ENCODE measurements around the gene MYT1.

MYT1 gene

GRCh38 chr20:64140061-64140931 is 24.0 kb upstream of the MYT1 start:
- DNase-seq, result no peak

GRCh38 chr20:64140956-64141355 is 23.3 kb upstream of the MYT1 start:
- no peak for DNase-seq

- DNase-seq, result no peak
These were observed 21.7 kb upstream of the MYT1 start for GRCh38 chr20:64142590-64142989.

DNA sequence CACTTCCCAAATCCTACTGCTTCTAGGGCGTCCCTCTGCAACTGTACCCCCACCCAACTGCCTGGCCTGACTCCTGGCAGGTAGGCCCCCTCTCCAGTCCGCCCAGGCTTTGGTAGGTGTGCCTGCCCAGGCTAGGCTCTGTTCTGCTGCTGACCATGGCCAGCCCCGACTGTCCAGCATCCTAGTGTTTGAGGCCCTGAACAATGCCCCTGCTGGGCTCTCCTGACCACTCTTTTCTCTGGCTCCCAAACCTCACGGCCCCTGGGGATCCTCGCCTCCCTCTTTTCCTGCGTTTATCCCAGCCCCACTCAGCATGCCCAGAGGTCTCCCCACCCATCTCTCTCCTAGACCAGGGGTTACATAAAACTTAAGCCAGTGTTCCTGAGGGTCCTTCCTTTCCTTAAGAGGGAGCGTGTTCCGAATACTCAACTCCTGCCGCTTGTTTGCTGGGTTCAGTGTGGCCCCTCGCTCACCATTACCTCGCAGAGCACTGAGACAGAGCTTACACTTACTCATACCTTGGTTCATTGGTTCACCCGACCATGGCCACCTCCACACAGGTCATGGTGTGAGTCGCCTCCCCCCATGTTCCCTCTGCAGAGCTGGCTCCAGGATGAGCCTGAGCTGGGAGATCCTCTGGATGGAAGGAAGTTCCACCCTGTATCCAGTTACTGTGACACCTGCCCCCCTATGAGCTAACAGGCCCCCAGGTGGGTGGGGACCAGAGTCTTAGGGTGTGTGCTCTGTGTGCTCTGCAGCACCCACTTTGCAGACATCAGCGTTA is 21.0 kb upstream of the MYT1 start:
- DNase-seq, result no peak

- no peak for DNase-seq
These were observed 19.9 kb upstream of the MYT1 start for GRCh38 chr20:64144144-64144912.

DNA sequence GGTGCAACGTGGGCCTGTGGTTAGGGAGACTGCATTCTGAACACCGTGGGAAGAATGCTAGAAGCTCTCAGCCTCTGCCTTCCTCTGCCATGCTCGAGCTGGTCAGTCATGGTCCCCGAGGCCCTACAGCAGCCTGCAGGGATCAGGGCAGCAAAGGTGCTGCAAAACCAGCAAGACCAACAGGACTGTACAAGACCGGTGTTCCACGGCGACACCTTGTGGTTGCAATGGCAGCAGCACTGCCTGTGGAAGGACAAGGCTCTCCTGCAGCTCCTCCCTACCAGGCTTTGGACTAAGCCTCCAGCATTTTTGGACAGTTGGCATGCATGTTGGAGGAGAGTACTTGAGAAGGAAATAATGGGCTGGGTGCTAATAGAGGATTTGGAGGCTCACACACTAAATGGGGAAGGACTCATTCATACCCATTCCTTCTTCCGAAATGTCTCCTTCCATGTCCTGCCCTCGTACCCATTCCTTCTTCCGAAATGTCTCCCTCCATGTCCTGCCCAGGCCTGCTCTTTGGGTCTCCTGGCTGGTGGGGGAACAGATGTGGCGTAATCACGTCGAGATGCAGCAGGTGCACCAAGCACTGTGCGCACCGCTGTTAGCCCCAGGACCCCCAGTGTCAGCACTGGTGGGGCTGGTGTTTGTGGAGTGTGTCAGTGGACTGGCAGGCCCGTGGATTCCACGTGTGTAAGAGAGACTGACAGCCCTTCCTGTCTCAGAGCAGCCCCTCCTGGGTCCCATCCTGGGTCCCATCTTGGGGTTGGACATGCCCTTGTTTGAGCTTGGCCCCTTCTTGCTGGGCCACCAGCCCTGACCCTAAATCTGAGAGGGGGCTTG is 18.6 kb upstream of the MYT1 start:
- DNase-seq, result no peak

GRCh38 chr20:64146301-64146935 is 17.8 kb upstream of the MYT1 start:
- no peak for DNase-seq

DNA sequence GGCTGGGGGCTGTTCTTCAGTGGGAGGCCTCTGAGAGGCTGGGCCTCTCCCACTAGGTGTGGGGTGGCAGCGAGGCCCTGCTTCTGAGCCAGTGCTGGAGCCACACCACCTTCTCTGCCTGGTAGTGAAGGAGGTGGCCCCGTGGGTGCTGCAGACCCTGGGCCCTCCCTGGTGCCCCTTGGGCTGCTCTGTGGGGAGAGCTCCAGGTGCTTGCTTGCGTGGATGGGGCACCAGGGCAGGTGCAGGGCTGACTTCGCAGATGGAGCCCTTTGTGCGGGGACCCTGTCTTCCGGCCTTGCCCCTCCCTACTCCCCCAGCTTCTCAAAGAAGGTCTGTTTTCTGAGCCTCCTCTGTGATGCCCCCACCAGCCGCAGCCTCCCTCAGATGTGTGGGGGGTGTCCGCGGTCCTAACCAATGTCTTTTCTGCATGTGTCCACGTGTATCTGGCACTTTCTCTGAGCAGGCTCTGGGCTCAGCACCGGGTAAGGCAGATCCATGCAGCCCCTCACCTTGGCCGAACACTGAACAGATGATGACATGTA is 17.2 kb upstream of the MYT1 start:
- no peak for DNase-seq

DNA sequence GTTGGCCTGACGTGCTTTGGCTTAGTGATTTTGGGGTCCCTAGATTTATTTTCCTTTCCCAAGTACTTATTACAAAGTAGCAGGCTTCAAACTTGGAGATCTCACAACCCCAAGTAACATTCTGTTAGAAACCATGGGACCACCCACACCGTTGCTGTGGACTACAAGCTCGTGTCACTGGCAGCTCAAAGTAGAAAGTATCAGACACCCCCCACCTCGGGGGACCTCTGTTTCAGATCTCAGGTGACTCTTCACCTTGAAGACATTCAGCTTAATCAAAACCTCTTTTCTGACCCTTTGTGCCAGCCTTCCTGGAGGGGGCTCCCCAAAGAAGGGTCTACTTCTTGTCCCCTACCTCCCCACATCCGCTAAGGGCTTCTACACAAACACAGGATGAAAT is 15.7 kb upstream of the MYT1 start:
- DNase-seq, result no peak

DNA sequence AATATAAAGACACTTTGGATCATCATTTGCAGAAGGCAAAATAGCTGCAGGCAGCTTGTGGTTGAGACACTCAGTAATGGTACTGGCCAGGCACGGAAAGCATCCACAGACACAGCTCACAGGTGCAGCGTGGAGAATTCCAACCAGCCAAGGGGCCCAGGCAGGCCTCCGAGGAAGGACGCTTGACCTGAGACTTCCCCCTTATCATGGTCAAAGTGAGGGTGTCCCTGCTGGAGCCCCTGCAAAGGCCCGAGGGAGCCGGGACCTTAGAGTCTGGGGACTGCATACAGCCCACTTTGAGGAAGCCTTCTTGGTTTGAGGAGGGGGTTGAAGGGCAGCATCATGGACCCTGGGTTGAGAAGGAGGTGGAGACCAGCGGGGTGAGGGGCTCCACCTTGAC is 15.1 kb upstream of the MYT1 start:
- no peak for DNase-seq

DNA sequence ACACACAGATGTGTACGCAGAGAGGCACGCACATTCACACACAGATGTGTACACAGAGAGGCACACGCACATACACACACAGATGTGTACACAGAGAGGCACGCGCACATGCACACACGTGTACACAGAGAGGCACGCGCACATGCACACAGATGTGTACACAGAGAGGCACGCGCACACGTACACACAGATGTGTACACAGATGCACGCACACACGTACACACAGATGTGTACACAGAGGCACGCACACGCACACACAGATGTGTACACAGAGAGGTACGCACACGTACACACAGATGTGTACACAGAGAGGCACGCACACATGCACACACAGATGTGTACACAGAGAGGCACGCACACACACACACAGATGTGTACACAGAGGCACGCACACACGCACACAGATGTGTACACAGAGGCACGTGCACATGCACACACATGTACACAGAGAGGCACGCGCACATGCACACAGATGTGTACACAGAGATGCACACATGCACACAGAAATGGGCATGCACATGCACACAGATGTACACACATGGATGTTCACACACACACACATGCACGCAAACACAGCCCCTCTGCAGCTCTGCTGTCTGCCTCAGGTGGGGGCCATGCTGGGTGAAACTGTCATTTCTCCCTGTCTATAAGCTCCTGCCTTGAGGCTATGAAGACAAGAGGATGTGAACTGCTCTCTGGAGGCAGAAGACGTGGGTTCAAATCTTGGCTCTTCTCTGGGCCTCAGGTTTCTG is 14.3 kb upstream of the MYT1 start:
- no peak for DNase-seq

GRCh38 chr20:64150756-64151632 is 13.3 kb upstream of the MYT1 start:
- no peak for DNase-seq

DNA sequence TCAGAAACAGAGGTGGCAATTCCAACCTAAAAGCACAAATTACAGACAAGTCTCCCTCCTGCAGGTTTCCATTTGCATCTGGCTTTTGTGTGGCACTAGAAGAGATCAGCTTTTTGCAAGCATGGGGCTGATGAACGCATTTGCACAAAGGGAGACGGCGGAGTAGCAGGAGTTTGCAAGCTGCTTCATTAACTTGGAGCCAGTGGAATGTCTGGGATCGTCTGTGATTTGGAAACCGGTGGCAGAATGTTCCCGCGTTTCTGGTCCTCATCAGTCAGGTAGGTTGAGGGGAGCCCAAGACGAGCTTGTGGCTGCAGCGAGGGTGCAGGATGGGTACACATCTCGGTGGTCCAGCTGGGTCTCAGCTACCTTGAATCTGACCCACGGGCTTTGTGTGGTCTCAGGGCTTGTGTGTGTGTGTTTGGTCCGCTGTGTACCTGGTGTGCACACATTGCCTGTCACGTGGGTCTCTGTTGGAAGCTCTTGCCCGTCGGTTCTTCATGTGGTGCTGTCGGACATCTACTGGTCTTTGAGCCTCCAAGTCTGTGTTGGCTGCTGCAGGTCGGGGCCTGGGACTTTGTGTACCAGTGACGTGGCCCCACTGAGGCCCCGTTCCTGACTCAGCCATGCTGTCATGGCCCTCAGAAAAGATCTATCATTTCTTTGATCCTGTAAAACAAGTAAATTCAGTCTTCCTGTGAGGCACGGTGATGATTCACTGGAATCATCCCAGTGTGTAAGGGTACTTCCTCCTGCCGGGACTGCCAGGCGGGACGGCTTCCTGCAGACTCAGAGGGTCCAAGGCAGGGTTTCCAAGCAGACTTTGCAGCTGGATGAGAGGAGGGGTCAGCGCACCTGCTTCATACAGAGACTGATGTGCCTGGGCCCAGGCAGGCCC is 12.4 kb upstream of the MYT1 start:
- DNase-seq, result no peak

DNA sequence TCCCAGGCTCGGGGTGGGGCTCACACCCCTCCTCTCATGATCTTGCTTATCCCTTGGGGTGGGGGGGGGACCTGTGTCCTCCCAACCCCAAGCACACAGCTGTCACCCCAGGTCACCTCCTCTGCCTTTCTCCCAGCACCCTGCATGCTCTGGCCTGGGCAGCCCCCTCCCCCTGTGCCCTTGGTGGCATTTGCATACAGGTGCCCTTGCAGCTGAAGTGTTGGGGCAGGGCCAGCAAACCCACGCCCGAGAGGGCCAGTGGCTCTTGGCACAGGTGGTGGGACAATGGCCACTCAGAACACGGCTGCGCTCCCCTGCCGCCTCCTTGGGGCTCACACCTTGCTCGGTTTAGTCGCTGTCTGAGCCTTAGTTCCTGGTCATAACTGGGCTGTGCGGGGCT is 11.3 kb upstream of the MYT1 start:
- DNase-seq, result peak; percentile 89

GRCh38 chr20:64153410-64153809 is 10.8 kb upstream of the MYT1 start:
- no peak for DNase-seq

DNA sequence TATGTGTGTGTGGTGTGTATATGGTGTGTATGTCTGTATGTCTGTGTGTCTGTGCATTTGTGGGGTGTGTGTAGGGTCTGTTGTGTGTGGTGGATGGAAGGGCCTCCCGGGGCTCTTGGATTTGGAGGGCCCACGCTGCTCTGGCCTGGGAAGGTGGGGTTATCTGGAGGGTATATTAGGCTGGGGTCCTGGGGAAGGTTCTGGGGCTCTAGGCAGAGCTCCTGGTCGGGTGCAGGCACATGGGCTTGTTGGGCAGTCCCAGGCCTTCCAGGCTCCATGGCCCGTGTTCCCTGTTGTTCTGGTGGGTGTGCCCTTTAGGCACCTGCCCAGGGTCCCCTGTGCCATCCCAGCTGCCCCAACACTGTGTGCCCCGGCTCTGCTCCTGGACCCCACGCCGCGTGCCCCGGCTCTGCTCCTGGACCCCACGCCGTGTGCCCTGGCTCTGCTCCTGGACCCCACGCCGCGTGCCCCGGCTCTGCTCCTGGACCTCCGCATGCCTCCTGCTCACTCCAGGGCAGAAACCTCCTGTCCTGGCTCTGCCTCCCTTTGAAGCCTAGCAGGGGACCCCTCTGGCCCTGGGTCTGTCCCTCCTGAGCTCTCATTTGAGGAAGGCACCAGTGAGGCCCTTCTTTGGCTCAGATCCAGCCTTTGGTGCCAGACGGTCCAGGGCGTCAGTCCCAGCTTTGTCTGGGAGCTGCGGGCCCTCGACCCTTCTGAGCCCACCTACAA is 10.2 kb upstream of the MYT1 start:
- DNase-seq, result no peak

DNA sequence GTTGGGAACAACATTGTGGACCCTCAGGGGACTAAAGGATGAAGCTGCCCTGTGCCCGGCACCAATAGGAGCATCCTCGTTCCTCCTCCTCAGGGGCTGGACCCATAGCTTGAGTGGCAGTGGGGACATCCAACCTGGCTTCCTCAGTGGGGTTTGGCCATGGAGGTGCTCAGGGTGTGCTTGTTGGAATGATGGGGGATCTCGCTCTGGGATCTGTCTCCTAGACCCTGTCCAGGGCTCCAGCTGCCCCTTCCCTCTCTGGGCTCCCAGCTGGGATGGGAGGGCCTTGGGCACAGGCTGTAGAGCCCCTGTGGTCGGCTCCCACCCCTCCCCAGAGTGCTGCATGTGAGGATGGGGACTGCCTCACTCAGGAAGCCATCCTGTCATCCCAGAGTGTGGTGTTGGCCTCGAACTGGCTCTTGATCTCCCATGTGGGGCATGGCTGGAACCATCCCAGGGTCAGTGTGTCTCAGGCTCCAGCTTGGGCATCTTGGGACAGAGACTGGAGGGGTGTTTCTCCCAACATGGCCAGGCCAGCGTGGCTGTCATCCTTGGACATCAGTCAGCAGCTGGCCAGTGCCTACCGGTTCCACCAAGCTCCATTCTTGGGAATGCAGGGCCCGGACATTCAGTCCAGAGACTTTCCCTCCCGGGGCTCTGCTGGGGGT is 9.5 kb upstream of the MYT1 start:
- DNase-seq, result no peak
